A549 treated with RU486 at 1 μM for 4 hours (cell line): Measurements from ENCODE around the gene GPBAR1. TPM values are rescaled to one million over a fixed set of nuclear protein-coding genes. Genes with fewer than 3 reads are reported as not detected.

Source experiments
- total RNA-seq: library from RNA; stranded (reverse); fragments of 200-300 nt; extraction: Qiagen RNA extraction; gene quantifications from 5 replicates; pipeline ENCODE4 v1.2.3, GENCODE V29; 2022; ENCODE audit warnings: low read depth

Gene GPBAR1, protein sequence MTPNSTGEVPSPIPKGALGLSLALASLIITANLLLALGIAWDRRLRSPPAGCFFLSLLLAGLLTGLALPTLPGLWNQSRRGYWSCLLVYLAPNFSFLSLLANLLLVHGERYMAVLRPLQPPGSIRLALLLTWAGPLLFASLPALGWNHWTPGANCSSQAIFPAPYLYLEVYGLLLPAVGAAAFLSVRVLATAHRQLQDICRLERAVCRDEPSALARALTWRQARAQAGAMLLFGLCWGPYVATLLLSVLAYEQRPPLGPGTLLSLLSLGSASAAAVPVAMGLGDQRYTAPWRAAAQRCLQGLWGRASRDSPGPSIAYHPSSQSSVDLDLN
- 0.09 to 0.21 TPM (median 0.13 TPM) in 4 of 5 replicates, not detected in the other for total RNA-seq

DNA sequence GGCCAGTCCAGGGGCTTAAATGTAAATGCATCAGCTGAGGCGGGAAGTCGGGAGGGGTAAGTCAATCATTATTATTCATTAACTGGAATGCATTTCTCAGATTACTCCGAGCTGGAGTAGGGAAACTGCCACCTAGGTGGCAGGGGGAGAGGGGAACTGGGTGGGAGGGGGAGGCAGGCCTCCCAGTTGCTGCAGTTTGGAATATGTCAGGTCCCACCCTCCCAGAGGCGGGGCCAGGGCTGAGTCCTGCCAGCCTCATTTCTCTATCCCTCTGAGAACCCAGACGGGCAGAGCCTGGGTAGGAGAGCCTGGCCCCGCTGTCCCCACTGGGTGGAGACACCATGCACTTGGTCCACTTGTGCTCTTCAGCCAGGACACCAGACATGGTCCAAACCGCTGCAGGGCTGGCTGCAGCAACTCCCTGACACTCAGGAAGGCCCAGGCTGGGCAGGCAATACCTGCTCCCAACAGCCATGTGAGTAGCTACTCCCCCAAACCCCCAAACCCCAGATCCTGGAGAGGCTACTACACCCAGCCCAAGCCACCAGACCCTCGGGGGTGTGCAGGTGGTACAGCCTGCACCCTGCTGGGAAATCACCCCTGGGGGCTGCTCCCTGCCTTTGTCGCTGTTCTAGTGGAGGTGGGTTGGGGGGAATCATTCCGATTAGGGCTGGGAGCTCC, at the start of gene GPBAR1:
TSS of gene GPBAR1 (plus strand) at position 274 of the 681 bp plus-strand sequence. CDS start 1,710 bp downstream, outside the sequence.

DNA sequence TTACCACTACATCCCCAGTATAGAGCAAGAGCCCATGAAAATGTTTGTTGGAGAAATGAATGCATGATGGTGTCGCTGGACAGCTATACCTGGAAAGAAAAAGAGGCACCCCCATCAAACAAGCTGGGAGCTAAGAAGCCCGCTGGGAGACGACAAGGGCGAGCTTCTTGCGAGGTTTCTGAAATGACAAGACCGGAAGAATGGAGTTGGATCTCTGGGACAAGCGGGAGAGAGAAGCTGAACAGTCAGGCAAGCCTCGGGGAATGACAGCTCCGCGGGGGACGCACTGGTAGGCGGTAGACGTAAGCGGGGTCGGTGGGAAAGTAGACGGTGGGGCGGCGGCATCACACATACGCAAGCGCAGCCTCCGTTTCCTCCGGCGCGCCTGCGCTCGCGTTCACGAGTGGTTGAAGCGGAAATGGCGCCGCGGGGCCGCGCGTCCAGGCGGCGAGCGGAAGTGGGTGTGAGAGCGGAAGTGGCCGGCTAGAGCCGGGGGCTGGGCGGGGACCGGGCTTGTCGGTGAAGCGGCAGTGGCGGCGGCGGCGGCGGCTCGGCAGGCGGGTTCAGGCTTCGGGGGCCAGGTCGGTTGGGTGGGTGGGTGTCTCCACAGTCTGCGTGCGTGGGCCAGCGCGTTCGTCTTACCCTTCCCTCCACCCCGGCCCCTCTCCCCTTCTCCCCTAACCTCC, 44.0 kb upstream of the GPBAR1 start, which contains the start of gene ARPC2:
TSS of gene ARPC2 (plus strand) at position 516 of the 686 bp plus-strand sequence. CDS start 282 bp downstream, outside the sequence.

DNA sequence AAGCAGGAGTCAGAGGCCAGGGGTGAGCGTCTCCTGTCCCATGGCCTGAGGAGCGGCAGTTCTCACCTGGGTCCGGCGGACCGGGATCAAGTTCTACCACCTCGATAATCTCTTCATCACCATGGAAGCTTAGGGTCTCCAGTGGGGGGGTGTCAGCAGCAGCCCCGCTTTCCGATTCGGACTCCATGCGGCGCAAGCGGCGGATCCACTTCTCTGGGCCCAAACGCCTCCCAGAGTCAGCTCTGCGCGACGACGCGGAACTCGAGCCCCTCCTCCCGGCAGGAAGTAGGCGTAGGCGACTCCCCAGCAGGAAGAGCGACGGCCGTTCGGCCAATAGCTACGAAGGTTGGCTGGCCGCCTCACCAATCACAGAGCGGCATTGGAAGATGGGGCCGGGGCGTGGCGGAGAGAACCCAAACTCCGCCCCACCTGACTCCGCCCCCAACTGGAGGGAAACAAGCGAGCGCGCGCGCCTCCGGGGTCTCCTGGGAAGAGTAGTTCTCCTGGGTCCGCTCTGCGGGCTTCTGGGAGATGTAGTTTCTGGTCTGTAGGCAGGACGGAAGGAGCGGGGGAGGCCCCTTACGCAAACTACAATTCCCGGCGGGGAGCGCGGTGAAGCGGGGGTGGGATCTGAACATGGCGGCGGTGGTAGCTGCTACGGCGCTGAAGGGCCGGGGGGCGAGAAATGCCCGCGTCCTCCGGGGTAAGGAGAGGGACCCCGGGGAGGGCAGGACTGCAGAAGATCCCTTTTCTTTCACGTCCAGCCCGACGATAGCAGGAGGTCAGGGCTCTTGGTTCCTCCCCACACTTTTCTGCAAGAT, 9.3 kb downstream of the GPBAR1 start, which contains the start of the genes AAMP and PNKD:
TSS of gene AAMP (minus strand) at position 238 of the 821 bp plus-strand sequence. CDS start at position 187, 51 bp downstream.
TSS of gene PNKD (plus strand) at position 620 of the 821 bp plus-strand sequence. CDS start at position 637, 17 bp downstream.

DNA sequence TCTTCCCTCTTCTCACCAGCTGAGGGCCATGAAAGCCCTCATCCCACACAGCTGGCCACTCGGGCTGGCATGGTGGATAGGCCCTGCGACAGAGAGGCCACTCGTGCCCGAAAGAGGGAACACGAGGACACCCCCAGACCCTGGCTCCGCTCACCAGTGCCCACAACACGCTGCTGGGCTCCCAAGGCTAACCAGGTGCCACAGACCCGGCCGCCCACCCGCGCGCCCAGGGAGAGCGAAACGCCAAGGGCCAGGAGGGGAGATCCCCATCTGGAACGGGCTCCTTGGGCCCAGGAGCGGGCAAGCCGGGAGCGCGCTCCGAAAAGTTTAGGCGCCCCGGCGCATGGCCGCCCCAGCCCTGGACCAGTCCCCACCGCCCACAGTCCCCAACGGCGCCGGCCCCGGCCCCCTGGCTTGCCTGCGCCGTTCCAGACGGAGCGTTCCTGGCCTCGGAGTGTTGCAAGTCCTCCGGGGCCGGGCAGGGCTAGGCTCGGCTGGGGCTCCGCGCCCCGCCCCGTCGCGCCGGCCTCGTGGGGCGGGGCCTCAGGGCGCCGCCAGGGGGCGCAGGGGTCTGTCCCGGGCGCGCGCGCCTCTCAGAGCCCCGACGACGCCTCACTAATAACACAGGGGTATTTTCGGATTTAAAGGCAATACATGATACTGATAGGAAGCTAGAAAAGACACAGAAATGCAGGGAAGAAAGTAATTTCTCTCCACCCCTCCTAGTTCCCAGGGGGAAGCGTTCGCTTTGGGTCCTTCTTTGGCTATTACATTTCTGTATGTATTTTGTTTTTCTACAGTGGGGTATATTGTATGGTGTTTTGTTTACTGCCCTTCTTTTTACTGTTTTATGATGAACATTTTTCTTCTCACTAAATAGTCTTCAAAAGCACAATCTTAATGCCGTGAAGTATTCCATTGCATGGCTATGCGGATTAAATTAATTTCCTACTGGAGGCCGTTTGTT, 31.5 kb downstream of the GPBAR1 start, which contains the start of gene TMBIM1:
TSS of gene TMBIM1 (minus strand) at position 456 of the 967 bp plus-strand sequence. CDS start 10,362 bp downstream, outside the sequence.

Other genes with a start within 250 kb of the GPBAR1 start
- not detected in 5 replicates for gene RUFY4, start 191.8 kb upstream of the GPBAR1 start, total RNA-seq
- not detected in 5 replicates for gene CXCR2, start 135.0 kb upstream of the GPBAR1 start, total RNA-seq
- not detected in 5 replicates for gene CXCR1, start 94.1 kb upstream of the GPBAR1 start, total RNA-seq
- gene ARPC2, start 43.8 kb upstream of the GPBAR1 start, total RNA-seq = 272 to 316 TPM (median 301 TPM) in 5 replicates
- gene AAMP, start 9.1 kb downstream of the GPBAR1 start, total RNA-seq = 112 to 185 TPM (median 124 TPM) in 5 replicates
- gene PNKD, start 9.5 kb downstream of the GPBAR1 start, total RNA-seq = 51.0 to 68.8 TPM (median 66.6 TPM) in 5 replicates
- gene TMBIM1, start 31.5 kb downstream of the GPBAR1 start, total RNA-seq = 114 to 128 TPM (median 126 TPM) in 5 replicates
- 0.20 TPM in 1 of 5 replicates, not detected in the others for gene CATIP, start 95.8 kb downstream of the GPBAR1 start, total RNA-seq
- gene SLC11A1, start 121.3 kb downstream of the GPBAR1 start, total RNA-seq = 0.16 to 0.27 TPM (median 0.21 TPM) in 5 replicates
- gene CTDSP1, start 138.9 kb downstream of the GPBAR1 start, total RNA-seq = 57.9 to 72.9 TPM (median 69.3 TPM) in 5 replicates
- gene VIL1, start 158.1 kb downstream of the GPBAR1 start, total RNA-seq = 0.13 to 0.42 TPM (median 0.25 TPM) in 5 replicates